Measurements from ENCODE around the gene CHCHD2. TPM values are rescaled to one million over a fixed set of nuclear protein-coding genes. Genes with fewer than 3 reads are reported as not detected.
"Not testable (repeated sequence)": the region's sequence is repeated elsewhere in the genome, so short reads cannot be mapped to it uniquely, and the experiment has no call there.

Gene CHCHD2
- polyA plus RNA-seq, 3 donors, result 238 to 284 (median 266) TPM

DNA sequence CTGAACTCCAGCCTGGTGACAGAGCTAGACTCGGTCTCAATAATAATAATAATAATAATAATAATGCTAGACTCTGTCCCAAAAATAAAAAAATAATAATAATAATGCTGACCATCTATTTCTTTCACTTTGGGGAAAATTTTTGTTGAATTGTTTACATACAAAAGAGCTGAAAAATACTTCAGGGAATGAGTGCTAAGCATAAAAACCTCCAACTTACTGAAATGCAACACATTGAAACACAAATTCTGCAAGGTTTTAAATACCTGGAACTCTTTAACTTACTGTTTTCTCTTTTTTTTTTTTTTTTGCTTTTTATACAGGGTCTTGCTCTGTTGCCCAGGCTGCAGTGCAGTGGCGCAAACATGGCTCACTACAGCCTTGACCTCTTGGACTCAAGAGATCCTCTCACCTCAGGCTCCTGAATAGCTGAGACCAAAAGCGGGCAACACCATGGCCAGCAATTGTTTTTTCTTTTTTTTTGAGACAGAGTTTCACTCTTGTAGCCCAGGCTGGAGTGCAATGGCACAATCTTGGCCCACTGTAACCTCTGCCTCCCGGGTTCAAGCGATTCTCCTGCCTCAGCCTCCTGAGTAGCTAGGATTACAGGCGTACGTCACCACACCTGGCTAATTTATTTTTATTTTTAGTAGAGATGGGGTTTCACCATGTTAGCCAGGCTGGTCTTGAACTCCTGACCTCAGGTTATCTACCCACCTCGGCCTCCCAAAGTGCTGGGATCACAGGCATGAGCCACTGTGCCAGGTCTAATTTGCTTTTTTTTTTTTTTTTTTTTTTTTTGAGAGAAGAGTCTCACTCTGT, 7.9 kb downstream of the CHCHD2 start:
- DNase-seq (ENCODE audit: extremely low read depth in 1 of 11, low read depth in 9 of 11, low spot score in 4 of 11), result not testable (repeated sequence)

DNA sequence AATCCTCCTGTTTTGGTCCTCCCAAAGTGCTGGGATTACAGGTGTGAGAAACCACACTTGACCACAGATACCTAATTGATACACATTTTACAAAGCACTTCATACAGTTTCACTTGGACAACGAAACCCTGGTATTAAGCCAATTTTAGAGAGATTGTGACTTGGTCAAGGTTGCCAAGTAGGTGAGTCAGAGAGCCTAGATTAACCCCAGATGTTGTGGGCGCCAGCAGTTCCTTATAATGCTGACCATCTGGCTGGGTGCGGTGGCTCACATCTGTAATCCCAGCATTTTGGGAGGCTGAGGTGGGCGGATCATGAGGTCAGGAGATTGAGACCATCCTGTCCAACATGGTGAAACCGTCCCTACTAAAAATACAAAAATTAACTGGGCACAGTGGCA, 8.6 kb downstream of the CHCHD2 start:
- no peak for DNase-seq (ENCODE audit: extremely low read depth in 1 of 11, low read depth in 9 of 11, low spot score in 4 of 11)

DNA sequence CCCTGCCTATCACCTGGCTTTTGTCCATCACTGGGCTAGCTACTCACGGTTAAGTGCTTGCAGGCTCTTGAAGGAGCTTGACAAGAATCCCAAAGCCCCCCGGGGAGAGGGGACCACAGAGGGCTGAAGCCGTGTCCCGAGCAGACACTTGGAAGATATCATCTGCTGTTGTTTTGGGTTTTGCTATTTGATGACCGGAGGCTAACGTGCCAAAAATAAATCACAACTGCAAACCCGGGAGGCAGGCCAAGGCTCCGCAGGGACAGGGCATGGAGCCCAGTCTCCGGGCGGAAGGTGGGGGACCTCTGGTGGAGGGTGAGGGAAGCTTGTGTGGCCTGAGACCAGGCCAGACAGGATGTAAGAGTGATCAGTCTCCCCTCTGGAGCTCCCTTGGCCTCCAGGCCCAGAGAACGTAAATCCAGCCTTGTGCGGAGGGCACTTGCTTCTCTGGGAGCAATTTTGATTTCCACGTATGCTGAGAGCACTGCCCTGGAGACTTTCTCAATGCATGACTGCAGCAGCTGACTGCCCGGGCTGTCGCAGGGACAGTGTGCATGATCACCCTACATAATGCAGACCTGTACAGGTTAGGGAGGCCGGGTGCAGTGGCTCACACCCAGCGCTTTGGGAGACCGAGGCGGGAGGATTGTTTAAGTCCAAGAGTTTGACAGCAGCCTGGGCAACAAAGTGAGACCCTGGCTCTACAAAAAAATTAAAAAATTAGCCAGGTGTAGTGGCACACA, 13.3 kb downstream of the CHCHD2 start, which contains the start of gene PHKG1:
Gene PHKG1 (minus strand): TSS at position 164 of the 743 bp plus-strand sequence. CDS start 4,011 bp downstream, outside the sequence.
- peak in 1 of 11 donors; percentile 31 for DNase-seq (ENCODE audit: extremely low read depth in 1 of 11, low read depth in 9 of 11, low spot score in 4 of 11)

DNA sequence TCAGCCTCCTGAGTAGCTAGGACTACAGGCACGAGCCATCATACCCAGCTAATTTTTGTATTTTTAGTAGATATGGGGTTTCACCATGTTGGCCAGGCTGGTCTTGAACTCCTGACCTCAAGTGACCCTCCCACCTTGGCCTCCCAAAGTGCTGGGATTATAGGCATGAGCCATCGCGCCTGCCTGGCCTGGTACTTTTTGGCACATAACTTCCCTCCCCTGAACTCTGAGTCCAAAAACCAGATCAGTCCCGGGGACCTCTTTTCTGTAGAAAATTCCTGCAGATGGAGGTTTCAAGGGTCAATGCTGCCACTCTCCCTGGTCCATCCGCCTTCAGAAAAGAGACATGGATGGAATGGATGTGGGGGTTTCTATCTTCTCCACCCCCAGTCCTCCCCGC, 13.9 kb downstream of the CHCHD2 start:
- not testable (repeated sequence) for DNase-seq (ENCODE audit: extremely low read depth in 1 of 11, low read depth in 9 of 11, low spot score in 4 of 11)

DNA sequence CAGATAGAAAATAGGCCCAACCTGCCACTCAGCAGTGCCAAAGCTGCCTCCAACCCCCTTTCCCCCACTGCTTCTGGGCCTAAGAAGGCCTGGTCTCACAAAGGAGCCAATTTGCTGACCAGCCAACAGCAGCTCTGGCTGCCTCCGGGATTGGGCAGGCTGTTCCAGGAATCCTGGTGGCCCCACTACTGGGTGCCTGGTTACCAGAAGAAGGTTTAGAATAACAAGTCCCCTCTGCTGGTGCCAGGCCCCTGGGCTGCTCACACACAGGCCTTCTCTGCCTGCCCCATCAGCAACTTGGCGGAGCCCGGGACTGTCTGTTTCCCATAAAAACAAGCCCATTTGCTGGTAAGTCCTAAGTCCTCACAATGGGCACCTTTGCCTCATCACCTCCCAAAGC, 14.7 kb downstream of the CHCHD2 start:
- DNase-seq (ENCODE audit: extremely low read depth in 1 of 11, low read depth in 9 of 11, low spot score in 4 of 11), result no peak

DNA sequence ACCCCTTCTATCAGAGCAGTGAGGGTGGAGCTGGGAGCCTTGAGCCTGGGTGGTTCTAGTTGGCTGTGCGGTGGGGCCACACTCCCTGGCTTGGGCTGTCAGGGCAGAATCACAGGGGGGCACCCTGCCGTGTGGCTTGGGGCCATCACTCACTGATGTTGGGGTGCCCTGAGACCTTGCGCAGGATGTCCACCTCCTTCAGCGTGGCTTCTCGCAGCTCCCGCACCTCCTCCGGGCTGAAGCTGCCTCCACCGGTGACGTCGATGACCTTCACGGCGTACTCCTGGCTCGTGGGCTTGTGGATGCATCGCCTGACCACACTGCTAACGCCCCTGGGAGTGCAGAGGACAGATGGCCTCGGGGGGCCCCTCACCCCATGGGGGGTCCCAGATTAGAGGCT, 18.8 kb downstream of the CHCHD2 start:
- no peak for DNase-seq (ENCODE audit: extremely low read depth in 1 of 11, low read depth in 9 of 11, low spot score in 4 of 11)

DNA sequence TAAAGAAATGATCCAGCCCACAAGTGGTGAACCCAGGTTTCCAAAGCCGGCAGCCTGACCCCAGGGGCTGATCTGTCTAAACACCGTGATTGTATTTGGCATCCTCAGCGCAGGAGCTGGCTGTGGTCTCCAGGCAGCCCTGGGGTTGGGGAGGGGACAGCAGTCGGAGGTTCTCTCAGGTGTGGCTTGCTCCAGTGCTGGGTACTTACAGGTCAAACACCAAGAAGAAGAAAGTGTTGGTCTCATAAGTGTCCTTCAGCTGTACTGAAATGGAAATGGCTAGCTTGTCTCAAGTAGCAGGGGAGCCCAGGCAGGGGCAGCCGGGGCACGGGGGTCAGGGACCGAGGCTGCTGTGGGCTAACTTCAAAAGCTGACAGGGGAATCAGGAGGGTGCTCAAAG, 19.5 kb downstream of the CHCHD2 start:
- no peak for DNase-seq (ENCODE audit: extremely low read depth in 1 of 11, low read depth in 9 of 11, low spot score in 4 of 11)

DNA sequence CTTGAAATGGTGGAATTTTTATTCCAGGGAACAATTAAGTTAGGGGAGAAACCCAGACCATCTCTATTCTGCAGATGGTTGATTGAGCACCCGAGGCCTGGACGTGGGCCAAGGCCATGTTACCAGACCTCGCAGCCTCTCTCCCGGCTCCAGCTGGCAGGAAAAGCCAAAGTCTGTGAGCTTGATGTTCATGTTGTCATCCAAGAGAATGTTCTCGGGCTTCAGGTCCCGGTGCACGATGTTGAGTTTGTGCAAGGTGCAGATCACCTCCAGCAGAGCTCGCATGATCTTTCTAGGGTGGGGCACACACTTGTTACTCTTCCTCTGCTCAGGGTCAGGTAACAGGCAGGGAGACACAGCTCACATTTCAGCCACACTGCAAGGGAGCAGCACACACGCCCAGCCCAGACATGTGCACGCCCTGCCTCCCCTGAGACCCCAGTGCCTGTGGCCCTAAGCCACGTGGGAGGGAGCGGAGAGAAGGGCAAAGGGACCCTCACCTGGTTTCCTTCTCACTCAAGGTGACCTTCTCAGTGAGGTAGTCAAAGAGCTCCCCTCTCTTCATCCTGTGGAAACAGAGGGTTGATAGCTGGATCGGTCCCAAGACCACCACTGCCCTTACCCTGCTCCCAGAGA, 23.0 kb downstream of the CHCHD2 start:
- DNase-seq (ENCODE audit: extremely low read depth in 1 of 11, low read depth in 9 of 11, low spot score in 4 of 11), result no peak

DNA sequence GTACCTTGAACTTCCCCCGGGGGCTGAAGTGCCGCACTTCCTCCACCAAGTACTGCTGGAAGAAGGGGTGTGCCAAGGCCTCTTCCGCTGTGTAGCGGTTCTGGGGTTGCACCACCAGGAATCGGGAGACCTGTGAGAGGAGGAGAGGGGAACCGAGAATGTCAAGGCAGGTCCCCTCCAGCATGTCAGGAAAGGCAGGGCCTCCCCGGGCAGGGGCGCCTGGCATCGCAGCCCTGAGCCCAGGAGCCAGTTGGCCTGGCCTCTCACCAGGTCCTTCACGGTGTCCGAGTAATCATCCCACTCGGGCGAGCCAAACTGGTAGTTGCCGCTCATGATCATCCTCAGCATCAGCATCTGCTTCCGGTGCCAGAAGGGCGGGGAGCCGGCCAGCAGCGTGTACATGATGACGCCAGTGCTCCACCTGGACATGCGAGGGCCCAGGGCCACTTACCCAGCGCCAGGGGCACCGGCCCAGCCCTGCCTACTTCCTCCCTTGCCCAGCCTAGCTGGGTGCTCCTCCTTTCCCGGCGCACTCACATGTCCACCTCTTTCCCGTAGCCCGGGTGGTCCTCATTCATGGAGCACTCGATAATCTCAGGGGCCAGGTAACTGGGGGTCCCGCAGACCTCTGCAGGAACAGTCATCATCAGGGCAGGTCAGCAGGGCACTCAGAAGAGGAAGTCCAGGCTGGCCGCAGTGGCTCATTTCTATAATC, 24.5 kb downstream of the CHCHD2 start:
- no peak for DNase-seq (ENCODE audit: extremely low read depth in 1 of 11, low read depth in 9 of 11, low spot score in 4 of 11)

DNA sequence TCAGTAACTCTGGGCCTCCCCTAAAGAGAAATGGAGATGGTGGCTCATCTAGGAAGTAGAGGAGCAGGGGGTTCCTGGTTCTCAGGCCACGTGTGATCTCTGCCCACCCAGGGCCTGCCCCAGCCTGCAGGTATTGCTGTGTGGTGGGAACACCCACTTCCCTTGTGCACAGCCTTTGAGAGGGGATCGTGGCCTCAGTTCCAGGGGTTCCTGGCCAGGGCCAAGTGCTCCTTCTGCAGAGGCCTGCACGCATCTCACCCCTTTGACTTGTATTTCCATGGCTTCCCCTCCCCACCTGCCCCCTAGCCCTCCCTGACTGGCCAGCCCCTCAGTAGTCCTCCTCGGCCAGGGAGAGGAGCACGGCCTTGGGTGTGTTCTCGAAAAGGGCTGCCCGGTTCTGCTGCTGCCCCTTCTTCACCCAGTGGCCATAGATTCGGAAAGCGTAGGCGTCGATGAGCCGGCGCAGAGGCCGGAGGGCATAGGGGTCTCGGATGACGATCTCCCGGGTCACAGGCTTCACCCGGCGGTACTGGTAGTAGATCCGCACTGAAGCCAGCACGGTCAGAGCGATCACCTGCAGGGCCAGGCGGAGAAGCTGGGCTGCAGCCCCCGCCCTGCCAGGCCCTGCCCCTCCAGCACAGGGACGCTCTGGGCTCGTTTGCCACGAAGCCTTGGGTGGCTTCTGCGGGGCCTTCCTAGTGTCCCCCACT, 25.4 kb downstream of the CHCHD2 start:
- not testable (repeated sequence) for DNase-seq (ENCODE audit: extremely low read depth in 1 of 11, low read depth in 9 of 11, low spot score in 4 of 11)

DNA sequence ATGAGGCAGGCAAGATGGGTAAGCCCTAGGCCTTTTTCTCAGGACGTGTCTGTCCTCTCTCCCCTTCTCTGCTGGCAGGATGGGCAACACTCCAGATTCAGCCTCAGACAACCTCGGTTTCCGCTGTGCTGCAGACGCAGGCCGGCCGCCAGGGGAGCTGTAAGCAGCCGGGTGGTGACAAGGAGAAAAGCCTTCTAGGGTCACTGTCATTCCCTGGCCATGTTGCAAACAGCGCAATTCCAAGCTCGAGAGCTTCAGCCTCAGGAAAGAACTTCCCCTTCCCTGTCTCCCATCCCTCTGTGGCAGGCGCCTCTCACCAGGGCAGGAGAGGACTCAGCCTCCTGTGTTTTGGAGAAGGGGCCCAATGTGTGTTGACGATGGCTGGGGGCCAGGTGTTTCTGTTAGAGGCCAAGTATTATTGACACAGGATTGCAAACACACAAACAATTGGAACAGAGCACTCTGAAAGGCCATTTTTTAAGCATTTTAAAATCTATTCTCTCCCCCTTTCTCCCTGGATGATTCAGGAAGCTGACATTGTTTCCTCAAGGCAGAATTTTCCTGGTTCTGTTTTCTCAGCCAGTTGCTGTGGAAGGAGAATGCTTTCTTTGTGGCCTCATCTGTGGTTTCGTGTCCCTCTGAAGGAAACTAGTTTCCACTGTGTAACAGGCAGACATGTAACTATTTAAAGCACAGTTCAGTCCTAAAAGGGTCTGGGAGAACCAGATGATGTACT, 26.7 kb downstream of the CHCHD2 start:
- no peak for DNase-seq (ENCODE audit: extremely low read depth in 1 of 11, low read depth in 9 of 11, low spot score in 4 of 11)

DNA sequence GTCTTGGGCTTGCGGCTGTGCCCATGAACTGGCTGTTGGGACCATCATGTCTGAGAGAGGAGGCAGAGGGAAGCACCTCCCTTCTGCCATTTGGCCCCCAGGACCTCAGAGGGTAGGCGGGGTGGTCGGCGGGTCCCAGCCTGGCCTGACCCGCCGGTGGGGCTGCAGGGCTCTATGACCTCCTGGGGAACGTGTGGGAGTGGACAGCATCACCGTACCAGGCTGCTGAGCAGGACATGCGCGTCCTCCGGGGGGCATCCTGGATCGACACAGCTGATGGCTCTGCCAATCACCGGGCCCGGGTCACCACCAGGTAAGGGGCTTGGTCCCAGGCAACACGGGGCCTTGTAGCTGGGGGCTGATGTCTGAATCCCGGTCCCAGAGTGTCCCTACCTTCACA, 28.1 kb downstream of the CHCHD2 start:
- DNase-seq (ENCODE audit: extremely low read depth in 1 of 11, low read depth in 9 of 11, low spot score in 4 of 11), result no peak

DNA sequence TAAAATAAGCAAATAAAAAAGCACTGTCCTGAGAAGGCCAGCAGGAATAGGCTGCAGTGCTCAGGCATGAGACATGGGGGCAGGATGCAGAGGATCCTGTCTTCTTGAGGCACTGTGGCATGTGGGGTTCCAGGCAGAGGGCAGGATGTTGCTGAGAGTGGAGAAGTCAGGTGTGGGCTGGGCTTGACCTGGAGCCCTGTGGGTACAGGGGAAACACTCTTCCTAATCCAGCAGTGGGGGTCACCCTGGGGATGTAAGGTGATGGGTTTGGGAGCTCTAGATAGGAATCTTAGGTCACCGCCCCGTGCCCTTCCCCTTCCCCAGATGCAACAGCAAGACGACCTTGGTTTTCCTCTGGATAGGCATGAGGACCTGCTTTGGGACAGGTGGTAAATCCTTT, 28.6 kb downstream of the CHCHD2 start:
- no peak for DNase-seq (ENCODE audit: extremely low read depth in 1 of 11, low read depth in 9 of 11, low spot score in 4 of 11)

DNA sequence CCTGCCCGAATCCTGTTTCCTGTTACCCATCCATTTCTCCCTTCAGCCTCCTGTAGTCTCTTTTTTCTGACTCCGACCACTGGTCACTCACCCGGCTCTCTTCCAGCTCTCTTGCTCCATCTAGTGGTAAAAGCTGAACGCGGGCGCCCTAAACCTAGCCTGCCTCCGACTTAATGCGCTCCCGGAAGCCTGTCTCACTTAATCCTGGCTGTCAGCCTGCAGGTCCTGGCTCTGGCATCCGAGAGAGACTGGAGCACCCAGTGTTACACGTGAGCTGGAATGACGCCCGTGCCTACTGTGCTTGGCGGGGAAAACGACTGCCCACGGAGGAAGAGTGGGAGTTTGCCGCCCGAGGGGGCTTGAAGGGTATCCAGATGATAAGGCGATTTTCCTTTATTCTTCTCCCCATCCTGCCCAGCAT, 31.9 kb downstream of the CHCHD2 start:
- peak in 9 of 11 donors; percentile 61 to 83 (median 73) for DNase-seq (ENCODE audit: extremely low read depth in 1 of 11, low read depth in 9 of 11, low spot score in 4 of 11)

DNA sequence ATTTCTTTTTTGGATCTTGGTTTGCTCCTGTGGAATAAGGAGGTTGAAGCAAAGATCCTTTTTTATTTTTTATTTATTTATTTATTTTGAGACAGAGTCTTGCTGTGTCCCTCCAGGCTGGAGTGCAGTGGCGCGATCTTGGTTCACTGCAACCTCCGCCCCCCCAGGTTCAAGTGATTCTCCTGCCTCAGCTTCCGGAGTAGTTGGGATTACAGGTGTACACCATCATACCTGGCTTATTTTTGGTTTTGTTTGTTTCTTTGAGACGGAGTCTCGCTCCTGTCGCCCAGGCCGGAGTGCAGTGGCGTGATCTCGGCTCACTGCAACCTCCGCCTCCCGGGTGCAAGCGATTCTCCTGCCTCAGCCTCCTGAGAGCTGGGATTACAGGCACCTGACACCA, 39.9 kb downstream of the CHCHD2 start:
- not testable (repeated sequence) for DNase-seq (ENCODE audit: extremely low read depth in 1 of 11, low read depth in 9 of 11, low spot score in 4 of 11)

DNA sequence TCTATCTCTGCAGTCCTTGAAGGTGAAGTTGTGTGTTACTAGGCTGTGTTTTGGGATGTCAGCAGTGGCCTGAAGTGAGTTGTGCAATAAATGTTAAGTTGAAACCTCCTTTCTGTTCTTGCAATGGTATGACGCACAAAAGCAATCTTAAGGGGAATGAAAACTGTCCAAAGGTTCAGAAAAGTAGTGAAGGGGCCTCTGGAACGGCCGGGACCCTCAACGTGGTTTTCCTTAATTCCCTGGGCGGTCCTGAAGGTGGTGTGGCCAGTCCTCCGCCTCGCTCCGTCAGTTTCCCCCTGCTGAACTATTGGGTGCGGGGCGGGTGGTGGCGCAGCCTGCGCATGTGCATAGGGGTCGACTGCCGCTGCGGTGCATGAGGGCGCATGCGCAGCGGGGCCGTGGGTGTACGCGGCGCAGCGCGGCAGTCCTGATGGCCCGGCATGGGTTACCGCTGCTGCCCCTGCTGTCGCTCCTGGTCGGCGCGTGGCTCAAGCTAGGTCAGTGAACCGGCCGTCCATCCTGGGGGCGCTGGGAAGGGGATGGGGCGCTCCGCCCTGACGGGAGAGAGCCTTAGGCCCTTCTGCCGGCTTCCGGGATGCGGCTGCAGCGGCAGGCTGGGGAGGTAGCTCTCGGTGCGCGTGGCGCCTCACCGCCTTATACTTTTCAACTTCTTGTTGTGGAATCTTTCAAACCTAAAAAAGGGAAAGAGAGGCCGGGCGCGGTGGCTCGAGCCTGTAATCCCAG, 42.2 kb downstream of the CHCHD2 start, which contains the start of gene SUMF2:
Gene SUMF2 (plus strand): TSS at position 405 of the 744 bp plus-strand sequence. CDS start 26 bp downstream, at position 431.
- DNase-seq (ENCODE audit: extremely low read depth in 1 of 11, low read depth in 9 of 11, low spot score in 4 of 11), result peak; percentile 80 to 91 (median 86)

DNA sequence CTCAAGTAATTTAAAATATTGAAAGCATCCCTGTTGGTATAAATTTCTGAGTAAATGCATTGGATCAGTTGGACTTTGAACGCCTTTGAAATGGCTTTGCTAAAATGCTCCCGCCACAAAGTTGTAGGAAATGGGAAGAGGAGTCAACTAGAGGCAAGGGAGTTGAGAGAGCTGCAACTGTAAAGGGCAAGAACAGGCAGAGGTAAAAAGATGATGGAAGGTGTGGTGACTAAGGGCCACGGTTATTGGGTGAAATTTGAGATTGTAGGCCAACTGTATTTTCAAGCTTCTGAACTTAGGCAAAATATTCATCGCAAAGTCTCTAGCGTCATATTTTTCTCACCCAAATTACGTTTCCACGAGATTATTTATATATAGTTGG, 42.8 kb downstream of the CHCHD2 start:
- no peak for DNase-seq (ENCODE audit: extremely low read depth in 1 of 11, low read depth in 9 of 11, low spot score in 4 of 11)

Measured in renal cortex interstitium (tissue), 11 donors.